K562 (cell line): ENCODE data around the gene GATAD2B. TPM values are rescaled to one million over a fixed set of nuclear protein-coding genes. Genes with fewer than 3 reads are reported as not detected.
A peak's percentile ranks its signal among the peaks of the same experiment; 100 is the strongest.

ENCODE experiments used
- ATAC-seq: fragments of 200-7000 bp; cut with Tn5 transposase; 3 replicates; pipeline ENCODE4 v1.9.1; 2020; ENCODE audit warnings: moderate library complexity
- BruUV-seq: library from RNA; stranded (reverse); fragments of 400-500 nt; replicated peaks from 2 replicates; lab custom pipeline; 2021; lab: Mats Ljungman, UMichigan
- CTCF ChIA-PET: fragments of 300-600 bp; formaldehyde crosslinking; extraction: SDS; loops from one replicate; lab custom pipeline; 2021; ENCODE audit warnings: low intra/inter-chr PET ratio; lab: Yijun Ruan, JAX
- POLR2A ChIA-PET: fragments of 300-600, 350-650 bp; sonication (Branson Sonifier 250); formaldehyde crosslinking; extraction: SDS; loops from one replicate; lab custom pipeline; 2021; ENCODE audit warnings: antibody characterized with exemption, inconsistent platforms; lab: Yijun Ruan, JAX
- DNase-seq, 4 experiments: peaks; one replicate each; pipeline versions ENCODE4 v3.0.0 to v3.0.0-alpha.2; 2011 to 2018; ENCODE audit warnings: low spot score in 3 of 4, mixed read lengths in 3 of 4; ENCODE audit errors: extremely low read depth in 1 of 4
- FAIRE-seq: peaks from 2 replicates; lab custom pipeline; 2011; peaks lifted over from hg19 to GRCh38; lab: Jason Lieb, UNC
- H2AFZ ChIP-seq: 2 replicates; pipeline ENCODE4 v1.6.0; 2011; ENCODE audit warnings: low read depth, low read length, control low read depth, inconsistent platforms
- H3K27ac ChIP-seq: fragments of 200-600 bp; 3 replicates; pipeline ENCODE4 v1.8.0; 2011; ENCODE audit warnings: low read depth, mild to moderate bottlenecking, control low read depth, inconsistent platforms, low read length, moderate library complexity, mixed read lengths; ENCODE audit errors: extremely low read depth
- H3K27me3 ChIP-seq, 2 experiments: fragments of 300-600 bp in 1 of 2; 2 replicates in 1 of 2; 3 replicates in 1 of 2; pipeline versions ENCODE4 v1.6.0 to v1.8.0; 2011; ENCODE audit warnings: inconsistent platforms in 2 of 2, low read length in 2 of 2, mild to moderate bottlenecking in 1 of 2, mixed read lengths in 1 of 2, moderate library complexity in 1 of 2; ENCODE audit not compliant: control insufficient read depth in 2 of 2, insufficient read depth in 2 of 2
- H3K36me3 ChIP-seq: fragments of 300-600 bp; 3 replicates; pipeline ENCODE4 v1.8.0; 2011; ENCODE audit warnings: mild to moderate bottlenecking, low read length, inconsistent platforms; ENCODE audit not compliant: control insufficient read depth, insufficient read depth
- H3K4me1 ChIP-seq, 2 experiments: fragments of 200-600 bp in 1 of 2; replicated peaks in 1 of 2; 2 replicates in 1 of 2; 3 replicates in 1 of 2; pipeline versions ENCODE4 v1.5.1 to v1.8.0; 2011; ENCODE audit warnings: inconsistent platforms in 2 of 2, low read length in 2 of 2, mild to moderate bottlenecking in 1 of 2, mixed read lengths in 1 of 2, moderate library complexity in 1 of 2; ENCODE audit not compliant: control insufficient read depth in 2 of 2, insufficient read depth in 2 of 2
- H3K4me2 ChIP-seq: 2 replicates; pipeline ENCODE4 v1.6.1; 2011; ENCODE audit warnings: low read length, control low read depth, inconsistent platforms, mixed read lengths; ENCODE audit not compliant: insufficient read depth
- H3K4me3 ChIP-seq: fragments of 200-600 bp; sonication (generic), shearing (Covaris generic); 2 replicates; pipeline ENCODE4 v1.5.1; 2016; ENCODE audit warnings: control low read depth, inconsistent platforms
- H3K79me2 ChIP-seq: fragments of 200-600 bp; 3 replicates; pipeline ENCODE4 v1.8.0; 2011; ENCODE audit warnings: low read length, inconsistent platforms; ENCODE audit not compliant: control insufficient read depth, insufficient read depth
- H3K9ac ChIP-seq, 2 experiments: 2 replicates each; pipeline versions ENCODE4 v1.6.0 to v1.6.1; 2011; ENCODE audit warnings: low read depth in 2 of 2, low read length in 2 of 2, control low read depth in 1 of 2, inconsistent platforms in 1 of 2, mild to moderate bottlenecking in 1 of 2, mixed read lengths in 1 of 2; ENCODE audit not compliant: insufficient read depth in 1 of 2
- H3K9me1 ChIP-seq: one replicate; pipeline ENCODE4 v1.6.0; 2011; ENCODE audit warnings: inconsistent platforms, mild to moderate bottlenecking, low read length, moderate library complexity; ENCODE audit not compliant: control insufficient read depth, insufficient read depth
- H3K9me3 ChIP-seq: replicated peaks from 2 replicates; pipeline ENCODE4 v1.5.1; 2011; ENCODE audit warnings: low read depth, low read length, inconsistent platforms; ENCODE audit not compliant: control insufficient read depth, insufficient read depth
- H4K20me1 ChIP-seq: replicated peaks from 2 replicates; pipeline ENCODE4 v1.6.1; 2011; ENCODE audit warnings: low read length, inconsistent platforms, mixed read lengths; ENCODE audit not compliant: control insufficient read depth, insufficient read depth
- CEBPB ChIP-seq: fragments of 450-650 bp; IDR thresholded peaks from 2 replicates; pipeline ENCODE4 v1.6.1; 2016; ENCODE audit warnings: missing genetic modification characterization, missing compliant biosample characterization
- CREB3 ChIP-seq: fragments of 450-650 bp; conservative IDR thresholded peaks from 2 replicates; pipeline ENCODE4 v1.6.1; 2016; ENCODE audit warnings: missing genetic modification characterization, low read depth, mild to moderate bottlenecking, missing compliant biosample characterization, moderate library complexity
- E4F1 ChIP-seq: fragments of 250-450 bp; sonication (Bioruptor Pico); IDR thresholded peaks from 2 replicates; pipeline ENCODE4 v1.5.0; 2021; ENCODE audit warnings: mild to moderate bottlenecking, borderline replicate concordance
- HDAC8 ChIP-seq: fragments of 450-650 bp; IDR thresholded peaks from 2 replicates; pipeline ENCODE4 v1.6.1; 2016; ENCODE audit warnings: mild to moderate bottlenecking, missing genetic modification characterization, moderate library complexity, missing compliant biosample characterization
- HNRNPH1 ChIP-seq: fragments of 200-400 bp; formaldehyde crosslinking; optimal IDR thresholded peaks from 2 replicates; pipeline ENCODE3; 2017; ENCODE audit warnings: low read depth, mild to moderate bottlenecking, low read length, moderate library complexity
- MTF1 ChIP-seq: fragments of 250-450 bp; sonication (Bioruptor Pico); IDR thresholded peaks from 2 replicates; pipeline ENCODE4 v1.9.0; 2021; ENCODE audit warnings: moderate library complexity, mild to moderate bottlenecking, inconsistent platforms, borderline replicate concordance
- PRMT5 ChIP-seq: sonication (generic); formaldehyde crosslinking; IDR thresholded peaks from 2 replicates; pipeline ENCODE4 v1.5.0; 2020; ENCODE audit warnings: missing genetic modification reagents
- RBM34 ChIP-seq: fragments of 200-400 bp; formaldehyde crosslinking; IDR thresholded peaks from 2 replicates; pipeline ENCODE4 v1.6.1; 2018; ENCODE audit warnings: low read length, borderline replicate concordance; ENCODE audit not compliant: insufficient read depth
- SMARCE1 ChIP-seq: fragments of 450-650 bp; IDR thresholded peaks from 2 replicates; pipeline ENCODE4 v1.7.1; 2016; ENCODE audit warnings: mild to moderate bottlenecking
- ZNF280B ChIP-seq: fragments of 250-450 bp; sonication (Bioruptor Pico); IDR thresholded peaks from 2 replicates; pipeline ENCODE4 v1.5.1; 2021; ENCODE audit warnings: mild to moderate bottlenecking
- ZNF354B ChIP-seq: fragments of 250-450 bp; sonication (Bioruptor Pico); IDR thresholded peaks from 2 replicates; pipeline ENCODE4 v1.4.0; 2020
- ZNF384 ChIP-seq: IDR thresholded peaks from 2 replicates; pipeline ENCODE4 v1.6.1; 2012; ENCODE audit warnings: low read depth, low read length, improper control_type of control experiment
- ZNF639 ChIP-seq, 2 experiments: fragments of 200-800 bp in 1 of 2; sonication (Bioruptor generic) in 1 of 2; sonication (generic) in 1 of 2; formaldehyde crosslinking in 1 of 2; IDR thresholded peaks in 1 of 2; conservative IDR thresholded peaks in 1 of 2; 2 replicates each; pipeline versions ENCODE4 v1.5.0 to v1.6.1; 2016 to 2020; ENCODE audit warnings: missing compliant biosample characterization in 1 of 2, missing genetic modification characterization in 1 of 2, missing genetic modification reagents in 1 of 2
- WGBS: fragments of 100-300 bp; shearing (Covaris generic); methylation state at CpG from one replicate; pipeline ENCODE4 v1.1.6; 2016; ENCODE audit warnings: low coverage, mixed read lengths; ENCODE audit not compliant: insufficient coverage; ENCODE audit errors: missing lambda C conversion rate; 5-methylcytosine and 5-hydroxymethylcytosine counted together
- in situ Hi-C: fragments of 300-500 bp; cut with MboI; formaldehyde crosslinking; loops from 4 replicates; pipeline ENCODE4 v1.15.0; 2018; ENCODE audit warnings: inconsistent platforms, mixed read lengths
- intact Hi-C: fragments of 100-400 bp; cut with micrococcal nuclease; formaldehyde crosslinking; loops from 2 replicates; pipeline ENCODE4 v1.14.2; 2022
- polyA plus RNA-seq, 8 experiments: library from polyadenylated mRNA; depleted of rRNA in 4 of 8; stranded (reverse) in 5 of 8; unstranded in 3 of 8; fragments of >200 nt; fragmentation: Nextera tagmentation in 2 of 8; fragmentation: Illumina TruSeq in 1 of 8; extraction: Ambion mirVana in 2 of 8; extraction: Trizol in 1 of 8; gene quantifications; 2 replicates each; pipeline versions ENCODE4 v1.2.1 to v1.2.3, GENCODE V29; 2011 to 2014; ENCODE audit warnings: inconsistent platforms in 1 of 8, missing spikeins in 1 of 8
- total RNA-seq, 7 experiments: library from RNA; depleted of rRNA in 6 of 7; stranded (reverse); fragments of >200 nt in 6 of 7; fragmentation: Illumina TruSeq in 2 of 7; extraction: Trizol in 2 of 7; gene quantifications; 2 replicates each; pipeline versions ENCODE4 v1.2.1 to v1.2.3, GENCODE V29; 2011 to 2021; ENCODE audit warnings: low replicate concordance in 1 of 7

GATAD2B gene
- total and polyA plus RNA-seq, 9 of the 15 experiments (the other 6 are each of a cell fraction or from before 2014, with no cell fraction given): 1.5 to 40.2 (median 4.9) TPM

GRCh38 chr1:153968408-153968807 lies 45.6 kb upstream of the GATAD2B start:
- Histone ChIP-seq H3K27me3 (no peaks in the 10 kb centered on the region), H3K4me3 (peak overlapping the region; percentile 51), H3K36me3 (peaks cover 5% of the 10 kb centered on the region; the same call in 2 of the 3 replicates), H2AFZ (peak overlapping the region; percentile 89), H4K20me1 (no peaks in the 10 kb centered on the region), H3K9ac (peak overlapping the region; percentile 89 to 99), H3K4me2 (peak overlapping the region; percentile 87), H3K9me1 (no peaks in the 10 kb centered on the region), H3K4me1 (peaks cover 7 to 15% of the 10 kb centered on the region in 2 experiments; a peak in 4 of 5 replicates), H3K27ac (peak overlapping the region; percentile 82), H3K79me2 (peaks cover 35% of the 10 kb centered on the region), H3K9me3 (no peaks in the 10 kb centered on the region)
- ChIA-PET POLR2A (interaction anchor here (0.7 to 4.8 kb wide), 7 partner anchors 9 to 23 kb away, joined by 3 to 84 read pairs (median 16); partner anchors contain the start of genes CRTC2, DENND4B, JTB and RAB13), CTCF (no interaction called here)
- DNase-seq: peak in 2 of 4 experiments; percentile 27 to 60
- no TSS peak for BruUV-seq
- 8% methylated on average over 12 of the region's 13 CpGs for WGBS
- intact Hi-C loops (loop anchor here (5.0 kb wide), 1 partner anchor 171 kb away; no protein-coding TSS in a partner anchor), in situ Hi-C loops (no loop called here)
- ATAC-seq: no peak
- FAIRE-seq: no peak
- TF ChIP-seq CEBPB (no peak), RBM34 (no peak), MTF1 (no peak), ZNF354B (CRISPR knock-in tag) (no peak), ZNF280B (CRISPR knock-in tag) (no peak), ZNF639 (CRISPR knock-in tag; conservative IDR thresholded peaks at IDR 0.05 in 1 of 2, IDR thresholded peaks at IDR 0.05 in 1 of 2) (0 out of 4 replicates have a peak, but pooled peaks of 1 of the 2 experiments have one; percentile 29), CREB3 (tag) (no peak), E4F1 (no peak), PRMT5 (CRISPR knock-in tag) (no peak), HDAC8 (tag) (no peak), HNRNPH1 (no peak), SMARCE1 (no peak), ZNF384 (no peak)
